GM12864 (cell line): ENCODE data around the gene SETD1A.

Source experiments
- DNase-seq: peaks from one replicate; pipeline ENCODE4 v3.0.0-alpha.2; 2011; ENCODE audit warnings: low read depth
- H3K4me3 ChIP-seq: 2 replicates; pipeline ENCODE4 v1.5.1; 2011; ENCODE audit warnings: mild to moderate bottlenecking, low read depth, low read length, control low read depth
- CTCF ChIP-seq: IDR thresholded peaks from 2 replicates; pipeline ENCODE4 v1.5.1; 2011; ENCODE audit warnings: low read depth, mild to moderate bottlenecking, moderate library complexity, low read length, control low read depth, inconsistent platforms; ENCODE audit errors: missing control alignments

SETD1A gene

DNA sequence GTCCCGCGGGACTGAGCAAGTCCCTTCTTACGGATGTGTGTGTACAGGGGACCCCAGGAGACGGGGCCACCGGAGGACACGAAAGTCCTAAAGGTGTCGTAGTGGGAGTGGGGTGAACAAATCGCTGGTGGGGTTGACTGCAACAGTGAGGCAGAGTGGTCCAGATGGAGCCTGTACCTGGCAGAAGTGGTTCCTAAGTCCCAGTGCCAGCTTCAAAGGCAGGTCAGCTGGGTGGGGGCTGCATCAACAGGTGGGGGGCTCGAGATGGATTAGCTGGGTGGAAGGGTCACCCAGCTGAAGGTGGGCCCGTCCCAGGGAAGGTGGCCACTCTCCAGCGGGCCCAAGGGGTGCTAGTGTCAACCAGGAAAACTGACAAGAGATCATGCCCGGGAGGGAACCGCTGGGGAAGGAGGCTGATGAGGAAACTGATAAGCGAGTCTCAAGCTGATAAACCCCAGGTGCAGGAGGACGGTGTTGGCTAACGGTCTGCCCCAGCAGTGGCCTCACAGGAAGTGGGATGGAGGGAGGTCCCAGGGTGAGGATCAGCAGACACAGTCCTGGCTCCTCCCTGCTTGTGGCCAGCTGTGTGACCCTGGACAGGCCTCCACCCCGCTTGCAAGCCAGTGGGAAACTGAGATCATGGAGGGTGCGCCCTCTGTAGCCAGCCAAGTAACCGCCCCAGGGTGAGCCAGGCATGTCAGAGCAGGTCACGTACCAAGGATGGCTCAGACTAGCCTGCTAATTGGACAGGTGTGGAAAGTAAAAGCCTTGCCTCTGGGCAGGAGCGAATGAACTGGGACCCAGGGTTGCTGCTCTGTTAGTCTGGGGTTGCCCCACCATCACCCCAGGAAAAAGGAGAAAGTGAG, 7.7 kb upstream of the SETD1A start:
- peak; percentile 45 for TF ChIP-seq CTCF
- DNase-seq = no peak
- peak overlapping the region; percentile 84 for H3K4me3 ChIP-seq

- H3K4me3 ChIP-seq = peak overlapping the region; percentile 84
- DNase-seq = no peak
- no peak for TF ChIP-seq CTCF
Observed at GRCh38 chr16:30950516-30951065, 7.0 kb upstream of the SETD1A start.

DNA sequence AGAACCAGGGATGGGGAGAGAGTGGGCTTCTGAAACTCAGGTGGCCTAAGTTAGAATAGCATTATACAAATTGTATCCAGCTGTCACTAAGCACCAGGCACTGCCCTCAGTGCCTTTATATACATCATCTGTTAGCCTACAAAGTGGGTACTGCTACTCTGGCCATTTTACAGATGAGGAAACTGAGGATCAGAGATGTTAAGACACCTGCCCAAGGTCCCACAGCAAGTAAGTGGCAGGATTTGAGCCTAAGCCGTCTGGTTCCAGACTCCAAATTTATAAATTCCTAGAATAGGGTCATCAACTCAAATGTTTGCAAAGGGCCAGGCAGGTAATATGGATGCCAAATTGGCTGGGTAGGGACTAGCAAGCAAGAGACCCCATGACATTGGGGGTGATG, 6.4 kb upstream of the SETD1A start:
- TF ChIP-seq CTCF = no peak
- no peak overlapping the region for H3K4me3 ChIP-seq
- no peak for DNase-seq

DNA sequence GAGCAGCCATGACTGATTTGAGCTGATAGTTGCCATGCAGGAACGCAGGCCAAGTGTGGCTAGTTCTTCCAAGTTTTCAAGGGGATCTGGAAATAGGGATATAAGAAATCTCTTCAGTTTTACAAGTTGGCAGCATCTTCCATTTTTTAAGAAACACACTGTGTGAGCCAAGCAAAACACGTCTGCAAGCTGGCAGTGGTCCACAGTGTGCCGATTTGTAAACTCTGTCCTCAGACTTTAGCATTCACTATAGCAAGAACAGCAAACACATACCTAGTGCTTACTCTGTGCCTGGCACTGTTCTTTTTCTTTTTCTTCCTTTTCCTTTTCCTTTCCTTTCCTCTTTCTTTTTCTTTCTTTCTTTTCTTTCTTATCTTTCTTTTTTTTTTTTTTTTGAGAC, 5.8 kb upstream of the SETD1A start:
- DNase-seq = no peak
- H3K4me3 ChIP-seq = no peak overlapping the region
- TF ChIP-seq CTCF = no peak

- no peak overlapping the region for H3K4me3 ChIP-seq
- TF ChIP-seq CTCF = no peak
- DNase-seq = no peak
Observed at GRCh38 chr16:30953111-30953510, 4.4 kb upstream of the SETD1A start.

DNA sequence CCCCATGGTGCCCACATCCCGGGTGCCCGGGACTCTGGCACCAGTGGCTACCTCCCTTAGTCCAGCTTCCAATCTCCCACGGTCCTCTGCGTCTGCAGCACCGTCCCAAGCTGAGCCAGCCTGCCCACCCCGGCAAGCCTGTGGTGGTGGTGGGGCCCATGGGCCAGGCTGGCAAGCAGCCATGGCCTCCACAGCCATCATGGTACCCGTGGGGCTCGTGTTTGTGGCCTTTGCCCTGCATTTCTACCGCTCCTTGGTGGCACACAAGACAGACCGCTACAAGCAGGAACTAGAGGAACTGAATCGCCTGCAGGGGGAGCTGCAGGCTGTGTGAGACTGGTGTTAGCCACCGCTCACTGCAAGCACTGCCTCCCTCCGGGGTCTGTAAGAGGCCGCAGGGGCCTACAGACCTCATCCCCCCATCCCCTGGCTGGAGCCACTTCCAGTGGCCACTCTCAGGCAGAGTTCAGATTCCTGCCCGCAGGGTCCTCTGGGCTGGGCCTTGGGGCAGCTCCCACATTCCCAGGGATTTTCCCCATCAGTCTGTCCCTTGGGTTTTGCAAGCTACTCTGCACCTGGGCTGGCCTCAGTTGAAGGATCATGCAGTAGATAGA, 3.9 kb upstream of the SETD1A start:
- no peak overlapping the region for H3K4me3 ChIP-seq
- peak; percentile 88 for TF ChIP-seq CTCF
- DNase-seq = peak; percentile 59
